Uterus (tissue), 2 donors: ENCODE data around the gene TIAM1.

Experiments used
- POLR2A ChIP-seq, 2 donors: fragments of 450-650 bp; IDR thresholded peaks; one replicate each; pipeline ENCODE4 v1.6.1; 2016; ENCODE audit warnings: antibody characterized with exemption in 2 of 2, mild to moderate bottlenecking in 1 of 2, moderate library complexity in 1 of 2
- TF ChIP-seq, protein P1 (sequence below), 4 experiments: fragments of 200-600 bp in 2 of 4; fragments of 450-650 bp in 2 of 4; sonication (generic) in 2 of 4; IDR thresholded peaks; one replicate each; pipeline ENCODE4 v1.5.1; 2016 to 2019; ENCODE audit warnings: antibody characterized with exemption in 4 of 4, mild to moderate bottlenecking in 2 of 4, moderate library complexity in 1 of 4

DNA sequence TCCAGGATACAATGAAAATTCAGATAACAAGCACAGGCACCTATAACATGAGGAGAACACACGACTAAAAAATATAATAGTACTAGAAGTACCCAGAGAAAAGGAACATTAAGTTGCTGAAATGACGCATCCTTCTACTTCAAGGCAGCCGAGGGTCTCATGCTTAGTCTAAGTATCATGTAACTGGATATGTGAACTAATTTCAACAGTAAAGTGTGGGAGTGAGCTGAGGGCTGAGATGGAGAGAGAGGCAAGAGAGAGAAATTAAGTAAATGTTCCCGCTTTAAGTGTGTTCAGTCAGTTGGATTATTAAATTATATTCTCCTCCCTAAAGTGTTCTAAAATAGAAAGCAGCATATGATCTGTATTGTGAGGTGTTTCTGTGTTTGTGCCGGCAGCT, 153.5 kb downstream of the TIAM1 start:
- TF ChIP-seq, protein P1, sequence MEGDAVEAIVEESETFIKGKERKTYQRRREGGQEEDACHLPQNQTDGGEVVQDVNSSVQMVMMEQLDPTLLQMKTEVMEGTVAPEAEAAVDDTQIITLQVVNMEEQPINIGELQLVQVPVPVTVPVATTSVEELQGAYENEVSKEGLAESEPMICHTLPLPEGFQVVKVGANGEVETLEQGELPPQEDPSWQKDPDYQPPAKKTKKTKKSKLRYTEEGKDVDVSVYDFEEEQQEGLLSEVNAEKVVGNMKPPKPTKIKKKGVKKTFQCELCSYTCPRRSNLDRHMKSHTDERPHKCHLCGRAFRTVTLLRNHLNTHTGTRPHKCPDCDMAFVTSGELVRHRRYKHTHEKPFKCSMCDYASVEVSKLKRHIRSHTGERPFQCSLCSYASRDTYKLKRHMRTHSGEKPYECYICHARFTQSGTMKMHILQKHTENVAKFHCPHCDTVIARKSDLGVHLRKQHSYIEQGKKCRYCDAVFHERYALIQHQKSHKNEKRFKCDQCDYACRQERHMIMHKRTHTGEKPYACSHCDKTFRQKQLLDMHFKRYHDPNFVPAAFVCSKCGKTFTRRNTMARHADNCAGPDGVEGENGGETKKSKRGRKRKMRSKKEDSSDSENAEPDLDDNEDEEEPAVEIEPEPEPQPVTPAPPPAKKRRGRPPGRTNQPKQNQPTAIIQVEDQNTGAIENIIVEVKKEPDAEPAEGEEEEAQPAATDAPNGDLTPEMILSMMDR (IDR thresholded peaks at IDR 0.05), result no peak
- TF ChIP-seq POLR2A (IDR thresholded peaks at IDR 0.05), result no peak
